Measurements from ENCODE around the gene NCAPD2.

- TF ChIP-seq CTCF (IDR thresholded peaks at IDR 0.05; ENCODE audit: low read depth, low read length): no peak
- no peak for TF ChIP-seq MAX (IDR thresholded peaks at IDR 0.05; ENCODE audit: low read depth, low read length)
- no peak for TF ChIP-seq MYC (IDR thresholded peaks at IDR 0.05; ENCODE audit: low read depth, low read length)
Observed at GRCh38 chr12:6574576-6575295, 80.8 kb downstream of the NCAPD2 start.
